HEK293T (cell line): ENCODE measurements around the gene RAMACL.

Experiments used
- BHLHE40 ChIP-seq: fragments of 450-650 bp; IDR thresholded peaks from 2 replicates; pipeline ENCODE4 v1.6.1; 2016; ENCODE audit warnings: mild to moderate bottlenecking, moderate library complexity, borderline replicate concordance
- CTBP1 ChIP-seq: fragments of 450-650 bp; IDR thresholded peaks from 2 replicates; pipeline ENCODE4 v1.6.1; 2016; ENCODE audit warnings: borderline replicate concordance
- FOXA1 ChIP-seq: fragments of 450-650 bp; IDR thresholded peaks from 2 replicates; pipeline ENCODE4 v1.6.1; 2016; ENCODE audit warnings: mild to moderate bottlenecking
- FOXM1 ChIP-seq: fragments of 450-650 bp; IDR thresholded peaks from 2 replicates; pipeline ENCODE4 v1.6.1; 2017; ENCODE audit warnings: mild to moderate bottlenecking, borderline replicate concordance
- HDGF ChIP-seq: fragments of 450-650 bp; IDR thresholded peaks from 2 replicates; pipeline ENCODE4 v1.6.1; 2017; ENCODE audit warnings: antibody characterized with exemption, borderline replicate concordance
- L3MBTL2 ChIP-seq: fragments of 450-650 bp; conservative IDR thresholded peaks from 2 replicates; pipeline ENCODE4 v1.6.1; 2016; ENCODE audit warnings: mild to moderate bottlenecking
- SP1 ChIP-seq: fragments of 450-650 bp; IDR thresholded peaks from 2 replicates; pipeline ENCODE4 v1.6.1; 2017
- SUZ12 ChIP-seq: fragments of 450-650 bp; IDR thresholded peaks from 2 replicates; pipeline ENCODE4 v1.6.1; 2016; ENCODE audit warnings: mild to moderate bottlenecking

DNA sequence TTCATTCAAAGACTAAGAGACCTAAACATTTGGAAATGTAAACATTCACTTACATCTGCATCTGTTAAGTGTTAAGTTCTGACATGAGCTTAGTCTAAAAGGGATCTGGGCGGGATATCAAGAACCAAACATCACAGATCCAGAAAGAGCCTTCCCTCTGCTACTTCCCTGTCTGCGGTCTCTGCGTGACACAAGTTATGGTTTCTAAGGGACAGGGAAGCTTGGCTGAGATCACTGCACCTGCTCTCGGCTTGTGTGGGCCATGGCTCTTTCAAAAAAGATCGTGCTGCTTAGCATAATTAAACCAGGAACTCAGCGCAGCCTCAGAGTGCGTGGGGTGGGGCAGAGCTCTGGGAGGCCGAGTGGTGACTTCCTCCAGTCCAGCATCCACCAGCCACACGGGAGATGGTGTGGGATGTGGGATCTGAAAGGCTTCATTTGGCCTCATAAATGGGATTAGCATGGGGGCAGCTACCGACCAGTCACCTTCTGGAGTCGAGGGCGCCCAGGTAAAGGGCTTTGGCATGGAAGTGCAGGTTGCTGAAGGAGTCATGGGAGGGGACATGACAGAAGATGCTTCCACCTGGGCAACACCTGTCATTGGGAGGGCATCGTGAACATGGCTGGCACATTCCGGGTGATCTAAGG is 16.7 kb upstream of the RAMACL start:
- no peak for TF ChIP-seq SP1
- TF ChIP-seq BHLHE40: no peak
- TF ChIP-seq L3MBTL2: no peak
- no peak for TF ChIP-seq FOXM1
- TF ChIP-seq SUZ12: no peak
- no peak for TF ChIP-seq HDGF
- TF ChIP-seq CTBP1: no peak
- no peak for TF ChIP-seq FOXA1
